HG03064 (cell line): ENCODE results near the gene UPB1.

Experiments used
- ATAC-seq: cut with Tn5 transposase; IDR thresholded peaks from one replicate; pipeline ENCODE4 v1.9.1; 2021; ENCODE audit warnings: low read depth; ENCODE audit not compliant: unreplicated experiment

Gene UPB1

GRCh38 chr22:24555165-24556039, 60.3 kb downstream of the UPB1 start, which contains the start of gene SNRPD3:
Gene SNRPD3, plus strand, starts transcription at chr22:24555999. Its CDS starts 1,676 bp downstream, at chr22:24557675.
- ATAC-seq = peak; percentile 62

GRCh38 chr22:24559471-24559870, 64.3 kb downstream of the UPB1 start:
- ATAC-seq = no peak

GRCh38 chr22:24563246-24563645, 68.1 kb downstream of the UPB1 start:
- no peak for ATAC-seq

GRCh38 chr22:24564376-24565058, 69.4 kb downstream of the UPB1 start:
- ATAC-seq = no peak

GRCh38 chr22:24565077-24565476, 69.9 kb downstream of the UPB1 start:
- no peak for ATAC-seq

GRCh38 chr22:24566899-24567511, 71.9 kb downstream of the UPB1 start:
- no peak for ATAC-seq

- ATAC-seq = no peak
Observed at GRCh38 chr22:24567668-24568067, 72.5 kb downstream of the UPB1 start.

GRCh38 chr22:24571266-24571665, 76.1 kb downstream of the UPB1 start:
- ATAC-seq = no peak

- no peak for ATAC-seq
Observed at GRCh38 chr22:24576778-24577177, 81.6 kb downstream of the UPB1 start.
